Activated T-cell treated with anti-CD3 and anti-CD28 coated beads, Interleukin-2, amount 50 U/mL, for 72 hours (primary cell): ENCODE results near the gene SETD1A. TPM values are rescaled to one million over a fixed set of nuclear protein-coding genes. Genes with fewer than 3 reads are reported as not detected.

Experiments
- ATAC-seq, 2 donors: fragments of 150-1000 bp; cut with Tn5 transposase; replicated peaks in 1 of 2; 2 replicates each; pipeline ENCODE4 v1.10.0; 2021; ENCODE audit warnings: moderate library complexity in 2 of 2, mild to moderate bottlenecking in 1 of 2
- DNase-seq, 2 donors: peaks; one replicate each; pipeline ENCODE4 v3.0.0; 2021 to 2022; ENCODE audit warnings: mixed read lengths in 1 of 2
- H3K27ac Mint-ChIP-seq: one replicate; pipeline ENCODE4 v1.8.0; 2022; ENCODE audit warnings: mild to moderate bottlenecking, moderate library complexity, mixed read lengths
- H3K27me3 Mint-ChIP-seq: one replicate; pipeline ENCODE4 v1.8.0; 2022; ENCODE audit warnings: low read depth, mixed read lengths
- H3K36me3 Mint-ChIP-seq, 2 donors: one replicate each; pipeline ENCODE4 v1.8.0; 2022; ENCODE audit warnings: mixed read lengths in 2 of 2, mild to moderate bottlenecking in 1 of 2; ENCODE audit not compliant: insufficient read depth in 2 of 2
- H3K4me1 Mint-ChIP-seq: one replicate; pipeline ENCODE4 v1.8.0; 2022; ENCODE audit warnings: low read depth, mixed read lengths
- H3K4me3 Mint-ChIP-seq, 2 donors: one replicate each; pipeline ENCODE4 v1.8.0; 2022; ENCODE audit warnings: mild to moderate bottlenecking in 2 of 2, mixed read lengths in 2 of 2, moderate library complexity in 2 of 2
- H3K9me3 Mint-ChIP-seq, 2 donors: one replicate each; pipeline ENCODE4 v1.8.0; 2022; ENCODE audit warnings: mixed read lengths in 2 of 2
- total RNA-seq, 2 donors: library from RNA; stranded (reverse); gene quantifications; one replicate each; pipeline ENCODE4 v1.2.3, GENCODE V29; 2022

Gene SETD1A
- total RNA-seq, 2 donors from 2014 or later: 19.1 to 25.5 TPM

DNA sequence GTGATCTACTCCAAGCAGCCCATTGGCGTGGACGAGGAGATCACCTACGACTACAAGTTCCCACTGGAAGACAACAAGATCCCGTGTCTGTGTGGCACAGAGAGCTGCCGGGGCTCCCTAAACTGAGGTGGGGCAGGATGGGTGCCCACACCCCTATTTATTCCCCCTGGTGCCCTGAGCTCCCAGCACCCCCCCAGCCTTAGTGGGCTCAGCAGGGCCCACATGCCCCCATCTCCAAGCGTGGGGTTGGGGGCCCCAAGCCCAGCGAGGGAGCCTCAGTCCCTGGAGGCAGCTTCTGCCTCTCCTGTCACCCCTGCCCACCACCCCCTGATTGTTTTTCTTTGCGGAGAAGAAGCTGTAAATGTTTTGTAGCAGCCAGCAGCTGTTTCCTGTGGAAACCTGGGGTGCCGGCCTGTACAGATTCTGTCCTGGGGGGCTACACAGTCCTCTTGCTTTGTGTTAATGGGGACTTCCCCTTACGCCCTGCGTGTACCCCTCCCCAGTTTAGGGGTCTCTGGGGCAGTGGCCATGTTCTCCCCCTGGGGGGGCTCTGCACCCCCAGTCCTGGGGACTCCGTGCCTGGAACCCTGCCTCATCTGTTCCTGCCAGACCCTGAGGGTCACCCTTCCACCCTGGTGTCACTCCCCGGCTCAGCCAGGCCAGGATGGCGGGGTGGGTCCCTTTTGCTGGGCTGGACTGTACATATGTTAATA lies 26.5 kb downstream of the SETD1A start:
- Mint-ChIP-seq H3K4me3 (no peak overlapping the region), H3K27ac (no peak overlapping the region), H3K27me3 (no peaks in the 10 kb centered on the region), H3K9me3 (no peaks in the 10 kb centered on the region), H3K36me3 (peaks cover 0 to 7% of the 10 kb centered on the region in 2 donors), H3K4me1 (peaks cover 5% of the 10 kb centered on the region)
- ATAC-seq (no peak), DNase-seq (no peak)

DNA sequence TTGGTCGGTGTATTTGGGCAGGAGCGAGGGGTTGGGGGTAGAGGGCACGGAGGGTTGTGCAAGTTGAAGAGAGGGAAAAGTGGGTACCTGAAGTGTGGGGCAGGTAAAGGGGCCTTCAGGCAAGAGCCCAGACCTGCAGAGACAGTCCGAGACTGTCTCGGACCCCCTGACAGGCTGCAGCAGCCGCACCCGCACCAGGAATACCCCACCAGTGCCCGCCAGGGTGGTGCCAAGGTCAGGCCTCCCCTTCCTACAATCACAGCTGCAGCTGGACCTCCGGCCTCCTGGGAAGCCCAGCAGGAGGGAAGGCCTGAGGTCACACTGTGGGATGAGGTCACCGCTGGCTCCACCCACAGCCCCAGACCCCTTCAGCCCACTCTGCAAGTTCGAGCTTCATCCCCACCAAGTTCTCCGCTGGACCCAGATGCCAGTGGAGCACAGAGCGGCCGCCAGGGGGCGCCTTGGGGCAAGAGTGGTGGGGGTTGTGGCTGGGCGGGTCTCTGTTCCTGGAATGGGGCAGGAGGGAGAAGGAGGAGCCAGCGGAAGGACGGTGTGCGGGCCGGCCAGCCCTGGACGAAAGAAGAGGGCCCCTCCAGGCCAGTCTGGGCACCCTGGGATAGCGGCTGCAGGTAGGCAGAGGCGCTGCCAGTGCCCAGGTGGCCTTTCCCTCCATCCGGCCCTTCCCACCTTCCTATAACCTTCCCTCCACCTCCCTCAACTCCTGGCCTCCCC lies 27.3 kb downstream of the SETD1A start, which contains the start of gene HSD3B7:
TSS of gene HSD3B7 (plus strand) at position 539 of the 732 bp plus-strand sequence. CDS start 452 bp downstream, outside the sequence.
- Mint-ChIP-seq H3K27me3 (no peaks in the 10 kb centered on the region), H3K4me3 (peak within 1 kb of the TSS in 1 of 2 donors; percentile 29), H3K9me3 (no peaks in the 10 kb centered on the region), H3K36me3 (peaks cover 0 to 7% of the 10 kb centered on the region in 2 donors), H3K4me1 (peaks cover 5% of the 10 kb centered on the region), H3K27ac (no peak within 1 kb of the TSS)
- peak; percentile 79 to 83 for ATAC-seq
- DNase-seq: peak; percentile 84 to 90

DNA sequence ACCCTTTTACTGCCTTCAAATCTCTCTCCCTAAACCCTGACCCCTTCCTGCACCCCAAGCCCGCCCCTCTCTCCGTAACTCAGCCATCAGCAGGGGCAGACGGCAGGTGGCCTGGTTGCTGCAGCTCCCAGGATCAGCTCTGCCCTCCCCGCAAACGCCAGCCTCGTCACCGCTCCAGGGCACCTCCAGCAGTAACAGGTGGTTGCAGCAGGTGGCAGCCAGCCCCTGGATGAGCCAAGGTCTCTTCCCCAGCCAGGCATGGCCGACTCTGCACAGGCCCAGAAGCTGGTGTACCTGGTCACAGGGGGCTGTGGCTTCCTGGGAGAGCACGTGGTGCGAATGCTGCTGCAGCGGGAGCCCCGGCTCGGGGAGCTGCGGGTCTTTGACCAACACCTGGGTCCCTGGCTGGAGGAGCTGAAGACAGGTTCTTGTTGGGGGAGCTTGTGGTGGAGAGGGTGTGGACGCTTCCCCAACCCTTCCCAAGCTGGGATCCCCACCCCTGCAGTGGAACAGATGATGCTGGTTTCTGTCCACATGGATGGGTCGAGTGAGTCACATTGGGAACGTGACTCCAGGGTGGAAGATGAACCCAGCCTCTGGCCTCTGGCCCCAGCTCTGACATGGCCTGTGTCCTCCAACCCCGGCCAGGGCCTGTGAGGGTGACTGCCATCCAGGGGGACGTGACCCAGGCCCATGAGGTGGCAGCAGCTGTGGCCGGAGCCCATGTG lies 28.0 kb downstream of the SETD1A start:
- peaks cover 0 to 3% of the 10 kb centered on the region in 2 donors for H3K36me3 Mint-ChIP-seq
- DNase-seq: no peak
- H3K9me3 Mint-ChIP-seq: no peaks in the 10 kb centered on the region
- peaks cover 5% of the 10 kb centered on the region for H3K4me1 Mint-ChIP-seq
- H3K27ac Mint-ChIP-seq: no peak overlapping the region
- H3K27me3 Mint-ChIP-seq: no peaks in the 10 kb centered on the region
- H3K4me3 Mint-ChIP-seq: peak overlapping the region in 1 of 2 donors; percentile 29
- ATAC-seq: peak in 1 of 2 donors; percentile 6

DNA sequence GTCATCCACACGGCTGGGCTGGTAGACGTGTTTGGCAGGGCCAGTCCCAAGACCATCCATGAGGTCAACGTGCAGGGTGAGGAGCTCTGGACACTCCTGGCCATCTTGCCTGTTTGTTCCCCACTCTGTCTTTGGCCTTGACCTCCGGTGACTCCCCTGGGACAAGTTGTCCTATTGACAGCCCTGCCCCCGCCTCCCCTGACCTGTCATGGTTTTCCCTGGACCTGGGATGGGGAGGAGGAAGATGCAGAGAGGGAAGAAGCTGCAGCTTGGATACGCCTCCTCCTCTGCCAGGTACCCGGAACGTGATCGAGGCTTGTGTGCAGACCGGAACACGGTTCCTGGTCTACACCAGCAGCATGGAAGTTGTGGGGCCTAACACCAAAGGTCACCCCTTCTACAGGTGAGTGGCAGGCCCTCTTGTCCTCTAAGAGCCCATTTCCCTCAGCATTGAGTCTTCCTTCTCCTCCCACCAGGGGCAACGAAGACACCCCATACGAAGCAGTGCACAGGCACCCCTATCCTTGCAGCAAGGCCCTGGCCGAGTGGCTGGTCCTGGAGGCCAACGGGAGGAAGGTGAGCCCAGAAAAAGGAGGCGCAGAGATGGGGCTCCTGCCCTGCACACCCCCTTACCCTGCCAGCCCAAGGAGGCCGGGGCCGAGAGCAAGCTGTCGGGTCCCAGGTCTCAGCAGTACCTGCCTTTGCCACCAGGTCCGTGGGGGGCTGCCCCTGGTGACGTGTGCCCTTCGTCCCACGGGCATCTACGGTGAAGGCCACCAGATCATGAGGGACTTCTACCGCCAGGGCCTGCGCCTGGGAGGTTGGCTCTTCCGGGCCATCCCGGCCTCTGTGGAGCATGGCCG lies 28.8 kb downstream of the SETD1A start:
- Mint-ChIP-seq H3K4me3 (no peak overlapping the region), H3K9me3 (no peaks in the 10 kb centered on the region), H3K27ac (no peak overlapping the region), H3K4me1 (peaks cover 5% of the 10 kb centered on the region), H3K27me3 (no peaks in the 10 kb centered on the region), H3K36me3 (peaks cover 0 to 2% of the 10 kb centered on the region in 2 donors)
- DNase-seq: no peak
- no peak for ATAC-seq

DNA sequence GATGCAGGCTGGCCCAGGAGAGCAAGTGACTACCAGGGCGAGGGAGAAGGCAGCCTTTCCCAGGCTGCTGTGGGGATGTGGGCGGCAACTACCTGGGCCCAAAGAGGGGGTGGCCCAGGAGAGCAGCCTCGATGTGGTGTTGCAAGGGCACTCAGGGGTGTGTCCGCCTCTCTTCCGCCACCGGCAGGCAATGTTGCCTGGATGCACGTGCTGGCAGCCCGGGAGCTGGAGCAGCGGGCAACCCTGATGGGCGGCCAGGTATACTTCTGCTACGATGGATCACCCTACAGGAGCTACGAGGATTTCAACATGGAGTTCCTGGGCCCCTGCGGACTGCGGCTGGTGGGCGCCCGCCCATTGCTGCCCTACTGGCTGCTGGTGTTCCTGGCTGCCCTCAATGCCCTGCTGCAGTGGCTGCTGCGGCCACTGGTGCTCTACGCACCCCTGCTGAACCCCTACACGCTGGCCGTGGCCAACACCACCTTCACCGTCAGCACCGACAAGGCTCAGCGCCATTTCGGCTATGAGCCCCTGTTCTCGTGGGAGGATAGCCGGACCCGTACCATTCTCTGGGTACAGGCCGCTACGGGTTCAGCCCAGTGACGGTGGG lies 30.1 kb downstream of the SETD1A start:
- ATAC-seq: no peak
- no peak overlapping the region for H3K27ac Mint-ChIP-seq
- DNase-seq: no peak

DNA sequence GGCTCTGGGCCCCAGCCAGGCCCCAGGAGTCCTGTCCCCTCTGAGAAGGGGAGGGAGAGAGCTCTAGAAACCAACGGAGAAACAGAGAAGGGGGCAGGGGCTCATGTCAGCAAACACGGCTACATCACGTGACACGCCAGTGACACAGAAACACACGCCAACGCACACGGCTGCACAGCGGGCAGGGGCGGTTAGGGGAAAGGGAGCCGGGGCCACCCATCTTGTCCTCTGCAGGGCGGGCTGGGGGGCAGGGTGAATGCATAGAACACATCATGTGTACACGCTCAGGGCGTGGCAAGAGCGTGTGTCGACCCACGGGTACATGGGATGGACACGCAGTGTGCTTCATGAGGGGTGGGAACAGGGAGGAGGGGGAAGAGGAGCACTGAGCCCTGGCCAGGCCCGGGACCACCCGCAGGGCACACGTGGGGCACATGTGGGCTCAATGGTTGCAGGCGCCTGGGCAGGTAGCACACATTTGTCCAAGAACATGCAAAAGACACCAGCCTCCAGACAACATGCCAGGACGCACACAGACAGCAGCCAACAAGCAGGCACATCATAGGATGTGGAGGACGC lies 32.0 kb downstream of the SETD1A start:
- DNase-seq (no peak), ATAC-seq (no peak)
- H3K4me1 Mint-ChIP-seq: peaks cover 12% of the 10 kb centered on the region
- H3K4me3 Mint-ChIP-seq: no peak overlapping the region
- no peaks in the 10 kb centered on the region for H3K36me3 Mint-ChIP-seq
- no peaks in the 10 kb centered on the region for H3K27me3 Mint-ChIP-seq
- no peaks in the 10 kb centered on the region for H3K9me3 Mint-ChIP-seq
- H3K27ac Mint-ChIP-seq: no peak overlapping the region

More for the DNA sequence above, 30.1 kb downstream of the SETD1A start:
- no peaks in the 10 kb centered on the region for H3K27me3 Mint-ChIP-seq
- H3K36me3 Mint-ChIP-seq: no peaks in the 10 kb centered on the region
- H3K9me3 Mint-ChIP-seq: no peaks in the 10 kb centered on the region
- H3K4me3 Mint-ChIP-seq: no peak overlapping the region
- H3K4me1 Mint-ChIP-seq: peaks cover 5% of the 10 kb centered on the region

DNA sequence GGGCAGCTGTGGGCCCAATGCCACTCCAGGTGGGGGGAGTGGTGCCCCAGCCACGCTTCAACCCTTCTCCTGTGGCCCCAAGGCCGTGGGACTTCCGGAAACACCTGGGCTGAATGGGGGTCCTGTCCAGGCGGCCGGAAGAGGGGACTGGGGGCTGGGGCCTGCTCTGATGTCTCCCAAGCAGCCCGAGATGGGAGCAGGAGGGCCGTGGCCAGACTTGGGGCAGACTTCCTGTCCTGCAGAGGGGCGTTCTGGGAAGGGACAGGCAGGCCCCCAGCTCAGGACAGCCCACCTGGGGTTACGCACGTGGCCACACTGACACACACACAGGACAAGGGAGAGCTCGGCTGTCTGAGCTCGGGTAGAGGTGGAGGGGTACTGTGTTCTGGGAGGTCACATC lies 32.6 kb downstream of the SETD1A start:
- Mint-ChIP-seq H3K9me3 (no peaks in the 10 kb centered on the region), H3K4me3 (no peak overlapping the region), H3K27ac (no peak overlapping the region), H3K4me1 (peaks cover 16% of the 10 kb centered on the region), H3K27me3 (no peaks in the 10 kb centered on the region), H3K36me3 (no peaks in the 10 kb centered on the region)
- no peak for DNase-seq
- ATAC-seq: no peak

DNA sequence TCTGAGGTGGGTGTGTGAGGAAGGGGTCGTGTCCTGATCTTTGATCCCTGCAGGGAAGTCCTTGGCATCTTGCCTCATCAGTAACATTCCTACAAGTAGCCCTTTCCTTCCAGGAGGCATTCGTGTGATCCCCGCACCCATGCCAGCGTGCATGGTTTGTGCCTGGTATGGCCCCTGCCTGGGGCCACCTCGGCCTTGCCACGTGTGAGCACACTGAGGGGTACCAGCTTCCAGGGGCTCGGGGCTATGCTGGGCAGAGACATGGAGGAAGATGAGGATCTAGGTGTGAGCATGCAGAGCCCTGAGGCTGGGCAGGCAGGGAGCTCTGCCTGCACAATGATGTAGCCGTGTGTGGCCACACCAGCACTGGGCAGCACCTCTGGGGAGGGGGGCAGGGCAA lies 33.5 kb downstream of the SETD1A start:
- Mint-ChIP-seq H3K27me3 (no peaks in the 10 kb centered on the region), H3K27ac (no peak overlapping the region), H3K9me3 (no peaks in the 10 kb centered on the region)

DNA sequence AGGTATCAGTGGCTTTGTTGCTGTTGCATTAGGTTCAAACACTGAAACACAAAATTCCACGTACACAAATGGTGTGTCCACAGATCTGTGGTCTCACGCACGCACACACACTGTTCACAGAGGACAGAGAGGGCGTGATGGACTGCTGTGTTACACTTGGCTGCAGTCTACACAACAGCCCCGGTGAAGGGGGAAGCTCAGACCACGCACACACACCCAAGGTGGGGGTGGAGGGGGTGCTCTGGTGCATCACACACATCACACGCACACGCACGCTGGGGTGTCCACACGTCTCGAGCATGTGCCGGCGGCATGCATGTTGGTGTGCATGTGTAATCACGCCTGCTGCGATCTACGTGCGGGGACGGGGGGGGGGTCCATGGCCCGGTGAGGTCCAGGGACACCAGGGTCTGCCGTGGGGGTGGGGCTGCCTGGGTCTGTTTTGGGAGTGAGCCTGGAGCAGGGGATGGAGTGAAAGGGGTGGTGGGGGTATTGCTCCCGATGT lies 34.8 kb downstream of the SETD1A start:
- Mint-ChIP-seq H3K27ac (no peak overlapping the region), H3K4me3 (no peak overlapping the region), H3K9me3 (no peaks in the 10 kb centered on the region), H3K36me3 (no peaks in the 10 kb centered on the region), H3K27me3 (no peaks in the 10 kb centered on the region), H3K4me1 (peaks cover 25% of the 10 kb centered on the region)
- DNase-seq (no peak), ATAC-seq (no peak)

More for the DNA sequence above, 33.5 kb downstream of the SETD1A start:
- H3K36me3 Mint-ChIP-seq: no peaks in the 10 kb centered on the region
- peaks cover 20% of the 10 kb centered on the region for H3K4me1 Mint-ChIP-seq
- no peak for DNase-seq
- H3K4me3 Mint-ChIP-seq: no peak overlapping the region
- no peak for ATAC-seq

DNA sequence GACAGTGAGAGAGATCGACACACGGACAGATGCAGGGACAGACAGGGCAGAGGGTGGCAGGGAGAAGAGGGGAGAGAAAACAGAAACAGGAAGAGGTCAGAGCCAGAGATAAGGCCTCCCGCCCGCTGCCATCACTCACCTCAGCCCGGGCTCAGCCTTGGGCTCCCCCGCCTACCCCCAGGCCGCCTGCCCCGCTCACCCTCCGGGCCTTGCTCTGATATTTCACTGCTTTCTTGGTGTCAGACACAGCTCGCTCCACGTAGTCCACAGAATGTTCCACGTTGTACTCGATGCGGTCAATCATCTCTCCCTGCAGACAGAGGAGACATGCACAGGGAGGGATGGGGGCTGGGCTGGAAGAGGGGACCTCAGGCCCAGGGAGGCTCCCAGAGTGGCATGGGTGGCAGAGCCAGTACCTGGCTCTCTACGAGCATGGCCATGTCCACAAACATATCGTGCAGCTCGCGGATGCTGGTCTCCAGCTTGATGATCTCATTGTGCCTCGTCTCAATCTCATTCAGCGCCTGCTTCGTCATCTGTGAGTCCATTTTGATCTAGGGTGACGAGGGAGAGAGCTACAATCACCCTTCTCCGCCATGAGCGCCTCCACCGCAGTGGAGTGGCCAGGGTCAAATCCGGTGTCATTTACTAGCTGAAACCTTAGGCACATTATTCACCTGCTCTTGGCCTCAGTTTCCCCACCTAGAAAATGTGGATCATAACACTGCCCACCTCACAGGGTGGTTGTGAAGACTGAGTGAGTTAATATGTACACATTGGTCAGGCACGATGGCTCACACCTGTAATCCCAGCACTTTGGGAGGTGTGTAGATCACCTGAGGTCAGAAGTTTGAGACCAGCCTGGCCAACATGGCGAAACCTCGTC lies 35.6 kb downstream of the SETD1A start:
- Mint-ChIP-seq H3K4me3 (no peak overlapping the region), H3K27me3 (no peaks in the 10 kb centered on the region), H3K36me3 (no peaks in the 10 kb centered on the region), H3K4me1 (peaks cover 25% of the 10 kb centered on the region), H3K27ac (no peak overlapping the region), H3K9me3 (no peaks in the 10 kb centered on the region)
- DNase-seq: no peak
- no peak for ATAC-seq

DNA sequence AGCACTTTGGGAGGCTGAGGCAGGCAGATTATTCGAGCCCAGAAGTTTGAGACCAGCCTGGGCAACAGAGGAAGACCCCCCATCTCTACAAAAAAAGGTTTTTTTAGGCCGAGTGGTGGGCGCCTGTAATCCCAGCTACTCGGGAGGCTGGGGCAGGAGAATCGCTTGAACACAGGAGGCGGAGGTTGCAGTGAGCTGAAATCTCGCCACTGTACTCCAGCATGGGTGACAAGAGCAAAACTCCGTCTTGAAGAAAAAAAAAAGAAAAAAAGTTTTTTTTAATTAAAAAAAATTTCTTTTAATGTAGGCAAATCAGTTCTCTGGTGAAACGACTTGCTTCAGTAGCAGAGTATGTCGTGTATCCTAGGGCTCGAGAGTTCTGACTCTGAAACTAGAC lies 38.4 kb downstream of the SETD1A start:
- peaks cover 25% of the 10 kb centered on the region for H3K4me1 Mint-ChIP-seq
- H3K27me3 Mint-ChIP-seq: no peaks in the 10 kb centered on the region
- DNase-seq (no peak), ATAC-seq (no peak)
- no peaks in the 10 kb centered on the region for H3K36me3 Mint-ChIP-seq
- H3K27ac Mint-ChIP-seq: no peak overlapping the region
- H3K9me3 Mint-ChIP-seq: no peaks in the 10 kb centered on the region
- H3K4me3 Mint-ChIP-seq: peak overlapping the region; percentile 87 to 89
